GM19324 (cell line): ENCODE results near the gene HSBP1L1.
"Not testable (repeated sequence)": the region's sequence is repeated elsewhere in the genome, so short reads cannot be mapped to it uniquely, and the experiment has no call there.

Experiments used
- ATAC-seq: cut with Tn5 transposase; IDR thresholded peaks from one replicate; pipeline ENCODE4 v1.9.1; 2021; ENCODE audit warnings: mild to moderate bottlenecking, moderate library complexity; ENCODE audit not compliant: unreplicated experiment, low FRiP score

HSBP1L1 gene

GRCh38 chr18:79982736-79983135 is 18.3 kb downstream of the HSBP1L1 start:
- no peak for ATAC-seq

- ATAC-seq, result no peak
Measured at GRCh38 chr18:79983253-79983652, 18.8 kb downstream of the HSBP1L1 start.

- no peak for ATAC-seq
Measured at GRCh38 chr18:79983793-79984192, 19.4 kb downstream of the HSBP1L1 start.

GRCh38 chr18:79985172-79985571 is 20.7 kb downstream of the HSBP1L1 start:
- no peak for ATAC-seq

- ATAC-seq, result no peak
Measured at GRCh38 chr18:79986726-79987125, 22.3 kb downstream of the HSBP1L1 start.

- ATAC-seq, result no peak
Measured at GRCh38 chr18:79987566-79987965, 23.1 kb downstream of the HSBP1L1 start.

GRCh38 chr18:79988071-79988450 is 23.6 kb downstream of the HSBP1L1 start:
- peak; percentile 64 for ATAC-seq

GRCh38 chr18:79988451-79989194 is 24.2 kb downstream of the HSBP1L1 start, which contains the start of gene TXNL4A:
TSS of gene TXNL4A (minus strand) at chr18:79988563. CDS start at chr18:79988392, 171 bp downstream.
- peak; percentile 98 for ATAC-seq

GRCh38 chr18:79989195-79989497 is 24.7 kb downstream of the HSBP1L1 start:
- no peak for ATAC-seq

- ATAC-seq, result no peak
Measured at GRCh38 chr18:79991494-79991893, 27.1 kb downstream of the HSBP1L1 start.

GRCh38 chr18:79999701-80000100 is 35.3 kb downstream of the HSBP1L1 start:
- not testable (repeated sequence) for ATAC-seq

GRCh38 chr18:80000877-80001276 is 36.4 kb downstream of the HSBP1L1 start:
- no peak for ATAC-seq

- no peak for ATAC-seq
Measured at GRCh38 chr18:80002468-80002867, 38.0 kb downstream of the HSBP1L1 start.

- ATAC-seq, result no peak
Measured at GRCh38 chr18:80004600-80005342, 40.3 kb downstream of the HSBP1L1 start.

- ATAC-seq, result no peak
Measured at GRCh38 chr18:80006724-80007123, 42.3 kb downstream of the HSBP1L1 start.

GRCh38 chr18:80009661-80010550 is 45.5 kb downstream of the HSBP1L1 start:
- no peak for ATAC-seq

GRCh38 chr18:80010551-80010906 is 46.1 kb downstream of the HSBP1L1 start:
- ATAC-seq, result no peak

- ATAC-seq, result not testable (repeated sequence)
Measured at GRCh38 chr18:80011496-80012137, 47.2 kb downstream of the HSBP1L1 start.

- no peak for ATAC-seq
Measured at GRCh38 chr18:80012714-80013113, 48.3 kb downstream of the HSBP1L1 start.
